Measurements from ENCODE around the gene NPAT.
"Not testable (repeated sequence)": the region's sequence is repeated elsewhere in the genome, so short reads cannot be mapped to it uniquely, and the experiment has no call there.

The NPAT gene

DNA sequence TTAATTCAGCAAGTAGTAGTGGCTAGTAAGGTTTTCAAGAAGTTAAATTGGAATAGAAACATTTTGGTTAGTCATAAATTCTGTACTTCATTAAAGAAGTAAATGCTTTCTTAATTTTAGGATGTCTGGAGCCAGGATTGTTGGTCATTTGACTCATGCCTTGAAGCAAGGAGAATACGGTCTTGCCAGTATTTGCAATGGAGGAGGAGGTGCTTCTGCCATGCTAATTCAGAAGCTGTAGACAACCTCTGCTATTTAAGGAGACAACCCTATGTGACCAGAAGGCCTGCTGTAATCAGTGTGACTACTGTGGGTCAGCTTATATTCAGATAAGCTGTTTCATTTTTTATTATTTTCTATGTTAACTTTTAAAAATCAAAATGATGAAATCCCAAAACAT lies 75.3 kb downstream of the NPAT start:
- DNase-seq, result no peak

DNA sequence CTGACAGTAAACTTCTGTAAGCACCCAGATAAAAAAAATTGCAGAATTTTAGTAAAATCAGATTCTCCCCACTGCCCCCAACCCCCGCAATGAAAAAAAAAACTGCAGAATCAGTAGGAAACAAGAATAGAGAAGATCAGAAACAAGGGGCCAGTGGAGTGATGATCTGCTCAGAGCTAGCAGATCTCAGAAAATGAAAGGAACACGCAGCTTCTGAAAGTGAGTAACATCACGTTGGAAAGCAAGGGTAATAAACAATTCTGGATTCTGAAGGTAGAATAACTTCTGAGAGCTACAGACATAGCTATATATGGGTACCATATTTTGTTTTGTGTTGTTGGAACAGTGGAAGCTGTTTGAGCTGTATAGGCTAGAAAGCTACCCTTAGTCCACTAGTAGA lies 77.8 kb downstream of the NPAT start:
- no peak for DNase-seq

- DNase-seq, result no peak
Observed at GRCh38 chr11:108142304-108142703, 80.1 kb downstream of the NPAT start.

DNA sequence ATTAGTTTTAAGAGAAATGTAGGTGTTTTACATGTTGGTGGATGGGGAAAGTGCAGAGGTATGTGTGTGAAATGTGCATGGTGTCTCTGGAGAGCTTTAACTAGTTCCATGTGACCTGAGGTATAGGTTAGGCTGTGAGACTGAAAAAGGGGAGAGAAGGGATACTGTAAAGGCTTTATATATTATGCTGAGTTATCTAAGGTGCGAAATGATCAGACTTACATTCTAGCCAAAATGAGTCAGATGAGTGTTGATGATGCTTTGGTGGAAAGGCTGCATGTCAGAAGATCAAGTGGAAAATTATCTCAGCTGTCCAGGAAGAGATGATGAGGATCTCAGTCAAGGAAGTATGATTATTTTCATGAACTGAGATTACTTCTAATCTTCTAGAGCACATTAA lies 85.2 kb downstream of the NPAT start:
- DNase-seq, result no peak

- DNase-seq, result peak; percentile 12
Observed at GRCh38 chr11:108135845-108136544, 86.4 kb downstream of the NPAT start.

GRCh38 chr11:108132993-108133538 lies 89.4 kb downstream of the NPAT start:
- DNase-seq, result not testable (repeated sequence)

GRCh38 chr11:108131993-108132392 lies 90.4 kb downstream of the NPAT start:
- no peak for DNase-seq

DNA sequence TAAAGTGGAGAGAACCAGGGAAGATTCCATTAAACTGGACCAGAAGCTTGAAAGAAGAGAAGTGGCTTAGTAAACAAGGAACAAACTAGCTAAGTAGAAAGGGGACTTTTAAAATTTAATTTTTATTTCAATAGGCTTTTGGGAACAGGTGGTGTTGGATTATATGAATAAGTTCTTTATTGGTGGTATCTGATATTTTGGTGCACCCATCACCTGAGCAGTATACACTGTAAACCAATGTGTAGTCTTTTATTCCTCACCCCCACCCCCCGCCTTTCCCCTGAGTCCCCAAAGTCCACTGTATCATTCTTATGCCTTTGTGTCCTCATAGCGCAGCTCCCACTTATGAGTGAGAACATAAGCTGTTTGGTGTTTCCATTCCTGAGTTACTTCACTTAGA lies 93.7 kb downstream of the NPAT start:
- DNase-seq, result no peak

GRCh38 chr11:108125096-108125495 lies 97.3 kb downstream of the NPAT start:
- DNase-seq, result peak; percentile 90

- DNase-seq, result peak; percentile 95
Observed at GRCh38 chr11:108122166-108122628, 100.2 kb downstream of the NPAT start.

GRCh38 chr11:108121274-108122155 lies 100.9 kb downstream of the NPAT start, which contains the start of gene ACAT1:
Gene ACAT1 (plus strand): TSS chr11:108121567. CDS start chr11:108121607, 40 bp downstream.
- peak; percentile 97 for DNase-seq

- not testable (repeated sequence) for DNase-seq
Observed at GRCh38 chr11:108120936-108121273, 101.5 kb downstream of the NPAT start.

DNA sequence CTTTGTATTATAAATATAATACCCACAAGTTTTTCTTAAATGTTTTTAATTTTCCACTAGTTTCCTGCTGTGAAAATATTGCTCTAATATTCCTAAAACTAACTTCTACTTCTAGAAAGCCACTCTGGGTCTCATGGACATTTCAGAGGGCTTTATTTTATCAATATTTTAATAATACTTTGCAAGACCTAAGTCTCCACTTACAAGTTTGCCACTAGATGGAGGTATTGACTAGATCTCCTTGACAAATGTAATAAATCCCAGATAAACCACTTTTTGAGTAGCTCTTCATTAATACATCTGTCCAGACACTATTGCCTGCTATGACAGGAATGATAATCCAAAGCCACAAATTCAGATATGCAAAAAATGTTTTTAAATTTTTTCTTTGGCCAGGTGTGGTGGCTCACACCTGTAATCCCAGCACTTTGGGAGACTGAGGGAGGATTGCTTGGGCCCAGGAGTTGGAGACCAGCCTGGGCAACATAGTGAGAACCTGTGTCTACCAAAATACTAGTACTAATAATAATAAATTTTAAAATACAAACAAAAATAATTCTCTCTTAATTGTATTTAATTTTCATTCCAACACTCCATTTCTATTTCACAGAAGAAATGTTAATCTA lies 104.6 kb downstream of the NPAT start:
- DNase-seq, result peak; percentile 79

DNA sequence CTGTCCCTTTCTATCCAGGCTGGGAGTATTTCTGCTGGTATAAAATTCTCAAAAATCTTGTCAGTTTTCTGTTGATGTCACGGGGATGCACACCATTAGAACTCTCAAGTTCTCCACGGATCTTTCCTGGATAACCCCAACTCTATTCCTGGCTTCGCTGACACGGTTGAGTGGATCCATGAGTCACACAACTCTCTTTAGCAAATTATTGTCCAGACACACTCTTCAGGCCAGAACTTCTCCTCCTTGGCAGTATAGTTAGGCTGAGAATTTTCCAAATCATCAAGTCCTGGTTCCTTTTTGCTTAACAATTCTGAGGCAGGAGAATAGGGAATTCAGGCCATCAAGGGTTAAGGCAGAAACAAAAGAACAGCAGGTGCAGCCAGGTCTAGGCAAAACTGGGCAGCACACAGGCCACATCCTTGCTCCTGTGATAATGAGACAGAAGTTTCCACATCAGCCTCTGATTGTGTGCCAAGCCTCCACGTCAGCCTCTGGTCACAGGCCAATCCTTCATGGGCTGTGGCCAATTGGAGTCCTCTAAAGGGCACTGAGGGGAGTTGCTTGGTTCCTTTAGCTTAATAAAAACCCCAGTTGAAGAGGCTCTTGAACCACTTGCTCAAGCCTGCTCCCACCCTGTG lies 106.8 kb downstream of the NPAT start:
- DNase-seq, result peak; percentile 78

GRCh38 chr11:108112057-108112456 lies 110.4 kb downstream of the NPAT start:
- DNase-seq, result no peak

- no peak for DNase-seq
Observed at GRCh38 chr11:108111126-108111525, 111.3 kb downstream of the NPAT start.
